GM19467 (cell line): ENCODE measurements around the gene SLC38A10.

ENCODE experiments used
- ATAC-seq: cut with Tn5 transposase; IDR thresholded peaks from one replicate; pipeline ENCODE4 v1.9.1; 2021; ENCODE audit warnings: mild to moderate bottlenecking, moderate library complexity; ENCODE audit not compliant: unreplicated experiment

Gene SLC38A10

DNA sequence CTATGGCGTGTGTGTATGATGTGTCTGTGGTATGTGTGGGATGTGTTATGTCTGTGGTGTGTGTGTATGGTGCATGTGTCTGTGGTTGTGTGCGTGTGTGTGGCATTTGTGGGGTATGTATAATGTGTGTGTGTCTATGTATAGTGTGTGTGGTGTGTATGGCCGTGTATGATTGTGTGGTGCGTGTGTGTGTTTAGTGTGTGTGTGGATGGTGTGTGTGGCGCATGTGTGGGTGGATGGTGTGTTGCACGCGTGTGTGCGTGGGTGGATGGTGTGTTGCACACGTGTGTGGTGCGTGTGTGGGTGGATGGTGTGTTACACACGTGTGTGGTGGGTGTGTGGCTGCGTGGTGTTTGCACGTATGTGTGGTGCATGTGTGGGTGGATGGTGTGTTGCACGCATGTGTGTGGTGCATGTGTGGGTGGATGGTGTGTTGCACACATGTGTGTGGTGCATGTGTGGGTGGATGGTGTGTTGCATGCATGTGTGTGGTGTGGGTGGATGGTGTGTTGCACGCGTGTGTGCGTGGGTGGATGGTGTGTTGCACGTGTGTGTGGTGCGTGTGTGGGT, 5.6 kb upstream of the SLC38A10 start:
- no peak for ATAC-seq

DNA sequence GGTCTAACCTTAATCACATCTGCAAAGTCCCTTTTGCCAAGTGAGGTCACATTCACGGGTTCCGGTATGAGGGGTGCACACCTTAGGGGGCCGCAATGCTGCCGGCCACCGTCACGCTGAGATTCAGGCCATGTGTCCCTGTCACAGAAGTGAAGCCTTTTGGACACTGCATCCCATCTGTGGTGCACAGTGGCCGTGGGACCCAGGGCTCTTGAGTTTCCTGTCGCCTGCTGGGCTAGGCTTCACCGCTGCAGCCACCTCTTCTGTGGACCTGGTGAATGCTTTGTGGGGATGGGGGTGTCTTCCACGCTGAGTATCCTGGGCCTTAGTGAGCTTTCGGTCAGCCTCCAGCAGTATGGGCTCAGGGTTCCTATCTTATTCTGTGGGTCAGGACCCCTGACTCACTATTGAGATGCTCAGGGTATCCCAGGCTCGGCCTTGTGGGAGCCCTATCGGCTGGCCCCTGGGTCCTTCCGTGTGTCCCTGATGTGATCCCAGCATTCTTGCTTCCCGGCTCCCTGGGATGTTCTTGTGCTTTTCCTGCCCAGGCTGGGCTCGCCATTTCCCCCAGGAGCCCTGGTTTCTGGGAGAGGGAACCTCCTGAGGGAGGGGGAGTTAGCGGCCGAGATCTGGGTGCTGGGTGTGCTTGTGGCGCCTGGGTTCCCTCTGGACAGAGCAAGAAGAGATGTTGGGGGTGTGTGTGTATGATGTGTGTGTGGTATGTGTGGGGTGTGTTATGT, 4.9 kb upstream of the SLC38A10 start:
- ATAC-seq: no peak

DNA sequence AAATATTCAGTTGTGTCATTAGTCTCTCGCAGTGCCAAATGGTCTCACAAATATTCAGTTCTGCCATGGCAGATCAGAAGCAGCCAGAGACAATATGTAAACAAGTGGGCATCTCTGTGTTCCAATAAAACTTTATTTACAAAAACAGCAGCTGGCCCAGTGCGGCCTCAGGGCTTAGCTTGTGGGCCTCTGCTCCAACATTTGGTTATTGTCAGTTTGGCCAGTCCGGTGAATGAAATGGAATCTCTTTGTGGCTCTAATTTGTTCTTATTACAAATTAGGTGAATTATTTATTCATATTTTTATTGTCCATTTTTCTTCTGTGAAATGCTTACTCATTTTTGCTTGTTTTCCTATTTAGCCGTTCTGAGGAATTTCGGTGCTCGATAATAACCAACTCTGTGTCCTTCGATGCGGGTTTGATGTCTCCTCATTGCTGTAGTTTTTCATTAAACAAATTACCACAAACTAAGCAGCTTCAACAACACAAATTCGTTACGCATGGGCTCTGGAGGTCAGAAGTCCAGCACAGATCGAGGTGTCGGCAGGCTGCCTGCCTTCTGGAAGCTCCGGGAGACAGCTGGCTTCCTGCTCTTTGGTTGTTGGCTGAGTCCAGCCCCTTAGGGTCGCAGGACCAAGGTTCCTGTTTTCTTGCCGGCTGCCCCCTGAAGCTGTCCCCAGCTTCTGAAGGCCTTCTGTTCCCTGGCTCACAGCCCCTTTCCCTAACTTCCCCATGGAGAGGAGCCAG, 4.1 kb upstream of the SLC38A10 start:
- no peak for ATAC-seq

DNA sequence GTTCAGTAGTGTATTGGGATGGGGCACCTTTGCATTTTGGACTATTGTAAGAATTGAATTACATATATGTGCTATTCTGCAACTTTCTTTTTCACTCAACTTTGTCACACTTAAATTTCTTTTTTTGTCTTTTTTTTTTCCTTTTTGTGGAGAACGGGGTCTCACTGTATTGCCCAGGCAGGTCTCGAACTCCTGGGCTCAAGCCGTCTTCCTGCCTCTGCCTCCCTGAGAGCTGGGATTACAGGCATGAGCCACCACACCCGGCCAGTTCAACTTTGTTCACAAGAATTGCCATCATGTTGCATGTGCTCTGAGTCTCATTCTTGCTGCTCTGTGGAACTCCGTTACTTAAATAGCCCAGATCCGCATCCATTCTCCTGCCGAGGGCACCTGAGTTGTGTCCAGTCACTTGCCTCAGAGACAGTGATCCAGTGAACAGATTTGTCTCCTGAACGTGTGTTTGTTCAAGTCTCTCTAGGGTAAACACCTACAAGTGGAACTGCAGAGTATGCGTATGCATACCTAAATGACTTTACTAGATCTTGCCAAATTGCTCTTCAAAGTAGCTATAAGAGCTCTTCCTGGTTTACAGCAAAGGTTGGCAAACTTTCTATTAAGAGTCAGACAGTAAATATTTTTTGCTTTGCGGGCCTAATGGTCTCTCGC, 3.4 kb upstream of the SLC38A10 start:
- no peak for ATAC-seq

DNA sequence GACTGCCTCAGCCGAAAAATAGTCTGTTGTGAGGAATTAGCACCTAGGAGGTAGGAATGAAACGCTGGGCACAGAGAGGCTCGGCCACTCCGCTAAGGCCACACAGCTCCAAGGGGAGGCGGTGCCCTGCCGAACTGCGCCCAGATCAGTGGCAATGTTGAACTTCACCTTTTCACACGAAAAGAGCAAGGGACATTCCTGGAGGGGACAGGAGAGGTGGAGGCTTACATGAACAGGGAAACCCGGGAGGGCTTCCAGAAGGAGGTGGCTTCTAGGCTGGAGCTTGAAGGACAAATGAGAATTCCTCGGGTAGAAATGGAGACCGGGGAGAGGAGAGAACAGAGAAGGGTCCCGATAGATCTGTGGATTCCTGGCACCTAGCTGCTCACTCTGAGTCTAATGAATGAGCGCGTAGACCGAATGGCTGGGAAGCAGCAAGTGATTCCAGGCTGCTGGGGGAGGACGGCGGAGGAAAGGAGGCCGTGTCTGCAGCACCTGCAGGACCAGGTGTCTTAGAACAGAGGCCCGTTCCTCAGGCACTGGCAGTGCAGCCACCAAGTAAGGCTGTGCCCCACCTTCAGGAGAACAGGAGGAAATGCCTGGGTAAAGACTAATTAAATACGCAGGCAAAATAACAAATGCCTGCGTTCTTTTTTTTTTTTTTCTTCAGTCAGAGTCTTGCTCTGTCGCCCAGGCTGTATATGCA, 722 bp upstream of the SLC38A10 start:
- peak; percentile 6 for ATAC-seq

DNA sequence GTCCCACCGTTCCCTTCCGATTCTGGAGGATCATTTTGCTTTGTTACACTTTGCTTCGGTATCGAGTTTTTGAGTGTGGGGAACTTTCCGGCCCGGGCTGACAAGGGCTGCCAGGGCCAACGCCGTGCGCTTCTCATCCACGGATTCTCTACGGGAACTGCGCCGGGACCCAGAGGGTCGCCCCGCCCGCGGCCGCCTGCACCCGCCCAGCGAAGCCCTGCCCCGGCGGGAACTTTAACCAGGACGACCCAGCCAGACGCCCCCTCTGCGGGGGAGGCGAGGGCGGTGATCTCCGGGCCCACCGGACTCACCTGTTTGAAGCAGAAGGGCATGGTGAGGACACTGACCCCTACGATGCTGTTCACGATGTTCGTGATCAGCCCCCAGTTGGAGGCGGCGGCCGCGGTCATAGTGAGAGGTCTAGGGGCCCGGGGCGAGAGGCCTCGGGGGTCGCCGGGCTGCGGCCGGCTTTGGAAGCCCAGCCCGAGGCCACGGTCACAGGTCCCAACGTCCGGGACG, 536 bp downstream of the SLC38A10 start:
- ATAC-seq: peak; percentile 4

DNA sequence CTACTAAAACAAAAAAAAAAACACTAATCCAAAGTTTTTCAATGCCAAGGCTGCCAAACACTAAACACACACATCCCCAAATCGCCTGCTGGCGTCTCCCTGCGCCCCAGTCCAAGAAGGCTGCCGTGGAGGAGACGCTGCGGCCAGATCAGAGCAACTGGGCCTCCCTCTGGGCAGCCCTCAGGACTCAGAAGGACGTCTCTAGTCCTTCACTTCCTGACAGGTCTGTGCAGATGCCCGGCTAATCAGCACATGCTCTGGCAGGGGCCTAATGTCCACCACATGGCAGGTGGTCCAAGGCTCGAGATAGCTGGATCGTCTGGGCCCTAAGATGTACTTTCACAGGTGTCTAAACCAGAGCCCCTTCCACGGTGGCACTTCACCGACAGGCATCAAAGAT, 2.7 kb downstream of the SLC38A10 start:
- no peak for ATAC-seq

DNA sequence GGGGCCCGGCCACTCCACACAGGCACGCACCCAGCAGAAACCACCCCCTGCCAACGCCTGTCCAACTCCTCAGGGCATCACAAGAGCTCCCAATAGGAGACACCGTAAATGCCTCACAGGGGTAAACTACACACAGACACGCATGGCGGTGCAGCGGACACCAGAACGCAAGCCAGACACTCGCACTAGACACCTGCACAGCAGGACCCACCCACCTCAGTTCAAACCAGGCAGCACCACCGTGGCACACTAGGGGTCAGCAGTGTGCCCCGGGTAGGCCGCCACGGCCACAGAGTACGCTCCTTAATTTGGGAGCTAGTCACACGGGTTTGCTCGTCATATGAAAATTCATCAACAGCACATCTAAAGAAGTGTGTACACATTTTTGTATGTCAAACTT, 3.4 kb downstream of the SLC38A10 start:
- ATAC-seq: no peak

DNA sequence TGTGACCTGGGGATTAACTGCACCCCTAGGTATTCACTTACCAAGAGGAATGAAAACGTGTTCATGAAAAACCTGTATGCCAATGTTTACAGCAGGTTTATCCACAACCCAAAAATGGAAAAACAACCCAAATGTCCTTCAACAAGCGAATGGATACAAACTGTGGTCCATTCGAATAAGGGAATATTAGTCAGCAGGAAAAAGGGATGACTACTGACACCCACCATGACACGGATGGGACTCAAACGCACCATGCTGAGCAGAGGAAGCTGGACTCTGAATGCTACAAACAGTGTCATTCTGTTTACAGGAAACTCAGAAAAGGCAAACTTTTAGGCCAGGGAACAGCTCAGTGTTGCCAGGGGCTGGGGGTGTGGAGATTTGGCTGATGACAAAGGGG, 4.9 kb downstream of the SLC38A10 start:
- no peak for ATAC-seq

DNA sequence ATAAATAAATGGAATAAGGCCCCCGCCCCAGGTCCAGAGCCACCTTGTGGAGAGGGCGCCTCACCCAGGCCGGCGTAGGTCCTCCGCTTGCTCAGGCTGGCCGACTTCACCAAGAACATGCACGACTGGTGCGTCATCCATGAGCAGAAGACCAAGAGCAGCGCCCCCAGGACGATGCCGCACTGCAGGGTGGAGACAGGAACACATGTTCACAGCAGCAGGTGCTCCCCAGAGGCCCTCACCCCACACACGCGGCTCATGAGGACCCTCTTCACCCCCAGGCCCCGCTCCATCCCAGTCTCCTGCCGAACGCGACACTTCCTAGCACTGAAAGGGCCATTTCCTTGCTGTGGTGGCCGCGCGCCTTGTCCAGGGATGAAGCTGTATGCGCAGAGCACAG, 5.5 kb downstream of the SLC38A10 start:
- no peak for ATAC-seq

DNA sequence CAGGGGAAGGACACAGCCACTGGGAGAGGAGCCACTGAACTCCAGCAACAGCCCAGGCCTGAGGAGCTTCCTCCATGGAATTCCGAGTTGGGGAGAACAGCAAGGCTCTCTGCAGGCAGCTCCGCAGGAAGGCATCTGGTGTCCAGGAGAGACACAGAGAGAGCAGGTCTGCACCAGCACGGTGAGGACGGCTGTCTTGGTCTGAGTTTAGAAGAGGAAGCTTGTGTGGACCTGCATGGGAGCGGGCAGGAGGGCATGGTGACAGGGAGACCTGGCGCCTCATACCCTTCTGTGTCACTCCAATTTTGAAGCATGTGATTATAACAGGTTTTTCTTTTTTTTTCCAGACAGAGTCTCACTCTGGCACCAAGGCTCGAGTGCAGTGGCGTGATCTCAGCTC, 6.4 kb downstream of the SLC38A10 start:
- ATAC-seq: no peak

DNA sequence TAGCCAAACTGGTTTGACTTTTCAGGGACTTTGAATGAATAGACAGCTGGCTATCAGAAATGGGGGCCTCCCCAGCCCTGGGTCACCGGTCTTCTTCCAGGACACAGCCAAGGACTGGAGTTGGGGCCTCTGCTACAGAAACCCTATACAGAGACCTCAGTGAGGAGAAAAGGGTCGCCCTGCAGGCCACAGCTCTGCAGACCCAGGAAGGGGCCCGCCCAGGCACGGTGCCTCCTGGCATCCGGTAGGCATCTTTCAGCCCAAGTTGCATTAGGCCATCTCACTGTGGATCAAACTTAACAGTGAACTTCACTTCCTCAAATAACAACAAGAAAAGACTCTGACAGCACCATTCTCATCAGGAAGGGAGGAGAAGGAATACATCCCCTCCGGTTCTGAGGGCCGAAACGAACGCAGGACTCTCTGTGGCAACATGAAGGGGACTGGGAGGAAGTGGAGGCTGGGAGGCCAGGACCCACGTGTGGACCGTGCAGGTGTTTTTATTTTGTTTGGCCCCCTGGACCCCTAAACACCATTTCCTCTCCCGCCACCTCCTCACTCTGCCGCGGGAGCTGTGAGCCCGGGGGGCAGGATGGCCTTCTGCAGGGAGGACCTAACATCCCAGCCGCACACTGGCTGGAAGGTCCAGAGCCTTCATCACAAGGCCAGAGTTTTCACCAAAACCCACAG, 7.2 kb downstream of the SLC38A10 start:
- no peak for ATAC-seq

DNA sequence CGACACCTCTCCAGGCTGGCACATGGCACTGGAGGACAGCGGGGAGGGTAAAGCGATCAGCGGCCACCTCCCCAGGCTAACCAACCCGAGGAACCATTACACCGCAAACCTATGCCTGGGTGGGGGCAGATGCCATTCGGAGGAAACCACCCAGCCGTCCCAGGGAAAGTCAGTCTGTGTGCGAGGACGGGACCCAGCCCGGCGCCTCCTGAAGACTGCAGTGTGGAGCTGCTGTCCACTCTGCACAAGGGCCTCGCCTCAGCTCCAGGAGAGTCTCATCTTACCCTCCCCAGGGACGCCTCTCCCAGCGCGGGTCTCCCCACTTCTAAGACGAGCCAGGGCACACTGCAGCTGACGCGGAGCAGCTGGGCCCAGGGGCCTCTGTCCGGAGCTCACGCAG, 8.0 kb downstream of the SLC38A10 start:
- no peak for ATAC-seq

DNA sequence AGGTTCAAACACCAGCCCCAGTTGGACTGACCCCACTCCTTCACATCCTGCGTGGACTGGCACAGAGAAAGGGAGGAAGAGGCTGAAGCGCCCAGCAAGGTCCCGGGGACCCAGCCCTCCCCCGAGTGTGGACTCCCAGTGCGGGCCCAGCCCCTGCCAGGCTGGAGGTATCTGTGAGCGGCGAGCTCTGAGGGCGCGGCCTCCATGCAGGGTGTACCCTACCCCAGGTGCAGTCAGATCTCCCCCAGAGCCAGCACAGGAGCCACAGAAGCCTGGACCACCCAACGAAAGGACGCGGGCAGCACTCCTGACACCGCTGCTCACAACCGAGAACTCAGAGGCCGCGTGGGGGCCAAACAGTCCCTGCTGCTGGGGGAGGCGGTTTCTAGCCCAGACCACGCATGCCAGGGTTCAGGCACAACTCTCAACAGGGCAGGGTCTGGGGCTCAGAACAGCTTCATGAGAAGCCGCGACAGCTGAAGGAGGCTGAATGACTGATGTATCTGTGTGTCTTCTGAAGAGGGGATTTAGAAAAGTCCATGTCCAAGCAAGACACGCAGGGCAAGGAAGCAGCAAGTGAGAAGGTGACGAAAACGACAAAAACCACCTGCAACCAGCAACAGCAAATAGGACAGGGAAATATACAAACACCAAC, 8.5 kb downstream of the SLC38A10 start:
- ATAC-seq: no peak

DNA sequence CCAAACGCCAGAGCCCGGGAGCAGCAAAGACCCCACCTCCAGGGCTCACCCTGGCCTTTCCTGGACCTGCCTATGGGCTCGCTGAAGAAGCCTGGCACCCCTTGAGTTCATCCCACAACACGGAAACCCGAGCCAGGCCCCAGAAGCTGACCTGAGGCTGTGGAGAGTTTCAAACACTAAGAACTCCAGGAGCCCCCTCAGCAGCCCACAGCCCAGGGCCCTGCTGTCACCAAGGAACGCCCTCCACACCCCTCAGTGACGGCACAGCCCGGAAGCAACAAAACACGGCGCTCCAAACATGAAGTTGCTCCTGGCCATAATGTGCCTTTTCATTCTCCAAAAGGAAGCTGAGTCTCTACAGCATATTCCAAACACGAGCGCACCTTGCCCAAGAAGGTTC, 9.2 kb downstream of the SLC38A10 start:
- no peak for ATAC-seq

DNA sequence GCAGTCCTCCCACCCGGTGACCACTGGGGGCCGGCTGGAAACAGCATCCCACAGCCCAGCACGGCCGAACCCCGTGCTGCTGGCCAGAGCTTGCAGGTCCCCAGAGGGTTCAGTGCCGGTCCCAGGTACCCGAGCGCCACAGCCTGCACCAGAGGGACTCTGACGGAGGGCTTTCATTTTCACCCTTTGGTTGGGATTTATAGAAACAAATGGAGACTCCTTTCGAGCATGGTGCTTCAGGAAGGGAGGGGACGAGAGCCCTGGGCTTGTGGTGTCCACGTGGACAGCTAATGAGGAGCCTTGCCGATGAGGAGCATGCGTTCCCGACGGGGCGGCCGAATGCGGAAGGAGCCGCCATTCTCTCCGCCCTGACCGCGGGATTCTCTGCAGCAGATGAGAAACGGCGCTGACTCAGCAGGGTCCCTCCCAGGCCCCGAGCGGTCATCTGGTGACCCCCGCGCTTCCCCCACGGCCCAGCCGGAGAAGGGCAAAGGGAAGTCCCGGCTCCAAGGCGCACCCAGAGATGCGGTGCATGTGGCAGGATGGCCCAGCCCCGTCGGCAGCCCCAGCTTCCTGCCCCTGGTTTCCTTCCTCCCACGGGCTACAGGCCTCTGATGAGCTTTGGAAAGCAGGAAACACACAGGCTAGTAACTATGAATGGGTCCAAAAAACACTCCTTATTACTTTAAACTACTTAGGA, 9.8 kb downstream of the SLC38A10 start:
- no peak for ATAC-seq

DNA sequence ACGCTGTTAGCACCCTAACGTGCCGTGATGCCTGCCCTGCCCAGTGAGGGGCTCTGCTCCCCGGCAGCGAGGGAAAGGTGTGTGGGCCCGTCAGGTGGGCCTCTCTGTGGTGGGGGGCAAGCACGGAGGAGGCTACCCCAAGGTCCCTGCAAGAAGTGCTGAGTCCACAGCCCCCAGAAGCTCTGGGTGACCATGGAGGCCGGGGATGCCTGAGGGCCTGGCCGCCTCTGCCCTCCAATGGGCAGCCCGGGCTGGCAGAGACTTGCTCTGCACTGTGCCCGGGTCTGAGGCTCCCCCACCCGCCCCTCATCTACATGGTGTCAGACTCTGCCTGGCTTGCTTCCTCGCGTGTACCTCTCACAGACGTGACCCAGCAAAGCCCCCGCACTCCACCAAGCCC, 12.2 kb downstream of the SLC38A10 start:
- ATAC-seq: no peak

DNA sequence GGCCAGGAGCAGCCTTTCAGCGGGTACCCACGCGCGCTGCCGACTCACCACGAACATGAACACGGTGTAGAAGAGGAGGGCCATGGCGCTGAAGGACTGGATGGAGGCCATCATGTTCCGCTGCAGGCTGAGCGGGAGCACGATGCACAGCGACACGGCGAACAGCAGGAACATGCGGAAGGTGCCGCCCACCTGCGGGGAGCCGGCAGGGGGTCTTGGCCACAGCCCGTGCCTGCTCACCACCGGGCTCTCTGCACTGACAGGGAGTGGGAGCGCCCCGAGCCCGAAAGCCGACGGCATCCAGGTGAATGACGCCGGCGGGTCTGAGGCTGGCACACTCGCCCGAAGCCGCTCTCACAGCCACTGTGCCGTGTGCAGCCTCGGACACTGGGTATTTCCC, 13.0 kb downstream of the SLC38A10 start:
- no peak for ATAC-seq

DNA sequence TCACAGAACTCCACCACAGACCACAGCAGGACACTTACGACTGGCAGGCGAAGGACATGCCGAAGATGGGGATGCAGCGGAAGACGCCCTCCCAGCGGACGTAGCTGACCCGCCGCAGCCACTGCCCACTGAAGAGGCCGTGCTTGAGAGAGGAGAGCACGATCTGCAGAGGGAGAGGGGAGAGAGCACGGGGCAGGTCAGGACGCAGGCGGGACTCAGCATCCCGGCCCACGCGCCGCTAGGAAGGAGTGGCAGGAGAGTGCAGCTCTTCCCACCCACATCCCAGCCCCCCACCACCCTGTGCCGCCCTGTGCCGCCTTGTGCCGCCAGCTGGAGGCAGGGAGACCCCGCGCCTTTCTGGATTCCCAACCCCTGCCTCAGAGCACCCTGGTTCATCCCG, 14.5 kb downstream of the SLC38A10 start:
- ATAC-seq: no peak
